Measurements from ENCODE around the gene NUP37.
"Not testable (repeated sequence)": the region's sequence is repeated elsewhere in the genome, so short reads cannot be mapped to it uniquely, and the experiment has no call there.

NUP37 gene

GRCh38 chr12:102089228-102089835, 30.6 kb downstream of the NUP37 start:
- DNase-seq, result not testable (repeated sequence)

DNA sequence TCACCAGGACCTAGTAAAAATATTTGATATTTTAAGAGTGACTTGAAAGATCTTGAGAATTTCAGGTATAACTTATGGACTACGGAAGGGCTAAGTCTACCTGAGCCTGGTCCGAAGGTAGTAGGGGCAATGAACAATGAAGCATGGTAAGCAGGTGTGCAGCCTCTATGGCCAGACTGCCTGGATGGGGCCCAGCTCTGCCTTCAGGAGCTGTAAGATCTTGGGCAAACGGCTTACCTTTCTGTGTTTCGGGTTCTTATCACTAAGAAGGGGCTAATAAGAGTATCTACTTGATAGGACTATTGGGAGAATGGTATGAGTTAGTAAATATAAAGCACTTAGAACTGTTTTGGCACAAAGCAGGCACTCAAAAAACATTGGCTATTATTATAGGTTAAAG, 39.1 kb downstream of the NUP37 start:
- DNase-seq, result no peak

DNA sequence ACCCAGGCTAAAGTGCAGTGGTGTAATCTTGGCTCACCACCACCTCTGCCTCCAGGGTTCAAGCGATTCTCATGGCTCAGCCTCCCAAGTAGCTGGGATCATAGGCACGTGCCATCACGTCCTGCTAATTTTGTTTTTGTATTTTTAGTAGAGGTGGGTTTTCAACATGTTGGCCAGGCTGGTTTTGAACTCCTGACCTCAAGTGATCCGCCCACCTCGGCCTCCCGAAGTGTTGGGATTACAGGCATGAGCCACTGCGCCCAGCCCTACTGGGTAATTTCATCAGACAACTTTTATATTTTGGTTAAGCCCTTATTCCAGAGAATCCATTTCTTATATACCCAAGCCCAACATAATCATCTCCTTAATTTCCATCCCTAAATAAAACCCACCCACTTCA, 47.8 kb downstream of the NUP37 start:
- not testable (repeated sequence) for DNase-seq

GRCh38 chr12:102069707-102070106, 50.2 kb downstream of the NUP37 start:
- no peak for DNase-seq

DNA sequence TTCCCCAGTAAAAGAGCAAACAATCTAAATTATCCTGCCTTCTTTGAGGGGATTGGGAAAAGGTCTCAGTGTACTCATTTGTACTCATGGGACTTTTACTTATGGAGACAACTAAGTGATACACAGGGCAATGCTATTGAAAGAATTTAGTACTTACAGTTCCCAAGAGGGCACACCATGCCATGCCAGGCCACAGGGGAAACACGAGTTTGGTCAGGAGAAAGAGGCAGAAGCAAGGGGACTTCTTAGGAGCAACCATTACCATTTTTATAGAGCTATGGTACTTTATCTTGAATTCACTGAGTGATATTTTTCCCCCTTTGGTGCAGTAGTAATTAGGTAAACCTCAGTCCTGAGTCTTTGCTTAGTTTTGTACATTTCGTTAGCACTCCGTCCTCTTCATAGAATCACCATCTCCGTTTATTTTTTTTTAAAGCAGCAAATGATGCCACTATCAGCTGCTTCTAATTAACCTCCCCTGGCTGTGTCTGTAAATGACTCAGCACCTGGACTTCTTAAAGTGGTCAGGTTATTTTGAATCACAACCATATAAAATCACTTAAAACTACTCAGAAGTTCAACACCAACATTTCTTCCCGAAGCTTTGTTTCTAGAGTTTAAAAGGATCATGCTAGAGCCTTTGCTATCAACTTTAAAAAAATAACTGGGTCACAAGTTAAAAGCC, 52.2 kb downstream of the NUP37 start:
- DNase-seq, result peak; percentile 9

GRCh38 chr12:102064476-102064875, 55.4 kb downstream of the NUP37 start:
- no peak for DNase-seq

- peak; percentile 20 for DNase-seq
These were observed 56.8 kb downstream of the NUP37 start for GRCh38 chr12:102063069-102063468.

DNA sequence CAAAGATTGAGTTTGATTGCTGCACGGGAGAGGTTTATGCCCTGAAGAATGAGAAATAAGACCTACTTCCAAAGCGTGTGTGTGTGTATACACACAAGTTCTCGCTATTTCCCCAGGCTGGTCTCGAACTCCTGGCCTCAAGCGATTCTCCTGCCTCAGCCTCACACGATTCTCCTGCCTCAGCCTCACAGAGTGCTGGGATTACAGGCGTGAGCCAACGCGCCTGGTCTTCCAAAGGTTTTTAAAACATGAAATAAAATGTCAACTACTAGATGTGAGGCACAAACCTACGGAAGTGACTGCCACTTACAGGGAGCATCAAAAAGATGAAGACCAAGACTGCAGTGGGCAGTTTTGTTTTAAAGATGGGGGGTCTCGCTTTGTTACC, 57.5 kb downstream of the NUP37 start:
- no peak for DNase-seq

GRCh38 chr12:102061560-102062418, 58.1 kb downstream of the NUP37 start, which contains the start of gene WASHC3:
TSS of gene WASHC3 (minus strand) at chr12:102061991. CDS start at chr12:102061962, 29 bp downstream.
- peak; percentile 98 for DNase-seq

DNA sequence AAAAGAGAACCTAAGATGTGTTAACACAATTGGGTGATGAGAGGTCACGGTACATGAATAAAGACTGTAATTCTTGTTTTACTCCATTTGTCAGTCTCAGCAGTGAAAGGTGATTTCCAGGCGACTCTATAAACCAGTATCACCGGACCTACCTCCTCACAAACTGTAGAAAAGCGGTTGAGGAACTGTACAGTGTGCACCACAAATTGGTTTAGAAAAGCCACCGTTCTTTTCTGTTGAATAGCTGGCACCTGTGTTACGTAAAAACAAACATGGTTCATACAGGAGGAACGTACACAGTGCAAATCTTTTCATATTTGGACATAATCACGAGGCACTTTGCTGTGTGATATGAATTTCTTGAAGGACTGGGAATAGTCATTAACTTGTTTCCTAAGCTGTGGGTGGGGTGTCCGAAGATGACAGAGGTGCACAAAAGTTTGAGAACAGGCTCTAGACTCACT, 58.8 kb downstream of the NUP37 start:
- DNase-seq, result peak; percentile 24

- no peak for DNase-seq
These were observed 60.6 kb downstream of the NUP37 start for GRCh38 chr12:102059343-102059742.

GRCh38 chr12:102054345-102054744, 65.6 kb downstream of the NUP37 start:
- DNase-seq, result no peak

DNA sequence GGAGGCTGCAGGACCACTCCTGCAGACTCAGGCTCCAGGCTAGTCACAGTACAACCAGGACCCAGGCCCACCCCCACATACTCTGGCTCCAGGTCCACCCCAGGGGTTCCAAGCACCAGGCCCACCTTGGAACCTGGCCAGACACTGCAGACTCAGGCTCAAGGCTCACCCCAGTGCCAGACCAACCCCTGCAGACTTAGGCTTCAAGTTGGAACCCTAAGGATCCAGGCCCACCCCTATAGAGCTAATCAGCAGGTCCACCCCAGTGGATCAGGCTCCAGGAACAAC, 66.9 kb downstream of the NUP37 start:
- DNase-seq, result no peak

GRCh38 chr12:102052192-102053061, 67.5 kb downstream of the NUP37 start:
- no peak for DNase-seq

DNA sequence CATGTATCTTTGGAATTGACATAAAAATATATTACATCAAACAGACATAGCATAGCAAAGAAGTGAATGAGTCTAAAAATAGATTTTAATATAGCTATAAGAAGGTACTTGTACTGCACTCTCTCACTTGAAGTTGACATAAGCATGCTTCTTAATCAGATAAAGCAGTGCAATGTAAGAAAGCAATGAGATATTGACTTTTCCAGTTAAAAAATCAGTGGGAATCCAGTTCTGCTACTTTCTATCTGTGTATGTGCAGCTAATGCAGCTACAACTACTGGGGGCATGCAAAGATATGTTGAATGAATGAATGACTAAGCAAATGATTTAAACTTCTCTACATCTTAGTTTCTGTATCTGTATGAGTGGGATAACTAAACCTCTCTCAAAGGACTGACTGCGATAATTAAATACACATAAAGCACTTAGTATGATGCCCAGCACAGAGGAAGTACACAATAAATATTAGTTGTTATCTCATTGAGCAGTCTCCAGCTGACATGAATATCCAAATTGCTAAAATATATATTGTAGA, 68.4 kb downstream of the NUP37 start:
- no peak for DNase-seq

DNA sequence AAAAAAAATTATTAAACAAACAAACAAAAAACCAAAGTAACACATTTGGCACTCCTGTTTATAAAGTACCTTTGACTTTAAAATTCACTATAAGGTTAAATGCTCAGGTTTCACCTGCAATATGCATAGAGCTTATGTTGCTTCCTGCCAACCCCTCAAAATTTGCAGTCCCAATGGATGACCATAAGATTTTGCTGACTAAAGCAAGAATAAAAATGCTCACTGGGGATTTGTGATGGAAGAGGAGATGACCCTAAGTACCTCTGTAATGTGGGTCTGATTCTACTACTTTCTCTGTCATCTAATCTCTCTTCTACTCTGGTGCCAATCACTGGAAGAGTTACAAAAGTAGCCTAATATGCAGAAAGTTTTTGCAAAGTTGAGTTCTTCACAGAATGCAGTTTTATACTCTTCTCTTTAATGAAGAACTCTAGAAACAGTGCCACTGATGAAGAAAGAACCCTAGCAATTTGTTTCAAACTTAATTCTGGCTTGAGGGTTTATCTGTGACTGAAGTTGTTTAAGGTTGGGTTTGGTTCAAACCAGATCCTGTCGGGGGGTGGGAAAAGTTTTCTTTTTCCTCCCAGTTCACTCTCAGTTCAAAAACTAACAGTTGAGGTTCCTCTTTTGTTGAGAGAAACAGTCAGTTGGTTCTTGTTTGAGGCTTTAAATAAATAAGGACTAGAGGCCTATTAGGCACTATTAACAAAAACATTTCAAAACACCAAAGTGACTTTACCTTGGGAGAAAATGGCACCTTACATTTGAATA, 69.1 kb downstream of the NUP37 start:
- DNase-seq, result no peak

- no peak for DNase-seq
These were observed 76.0 kb downstream of the NUP37 start for GRCh38 chr12:102043928-102044327.

DNA sequence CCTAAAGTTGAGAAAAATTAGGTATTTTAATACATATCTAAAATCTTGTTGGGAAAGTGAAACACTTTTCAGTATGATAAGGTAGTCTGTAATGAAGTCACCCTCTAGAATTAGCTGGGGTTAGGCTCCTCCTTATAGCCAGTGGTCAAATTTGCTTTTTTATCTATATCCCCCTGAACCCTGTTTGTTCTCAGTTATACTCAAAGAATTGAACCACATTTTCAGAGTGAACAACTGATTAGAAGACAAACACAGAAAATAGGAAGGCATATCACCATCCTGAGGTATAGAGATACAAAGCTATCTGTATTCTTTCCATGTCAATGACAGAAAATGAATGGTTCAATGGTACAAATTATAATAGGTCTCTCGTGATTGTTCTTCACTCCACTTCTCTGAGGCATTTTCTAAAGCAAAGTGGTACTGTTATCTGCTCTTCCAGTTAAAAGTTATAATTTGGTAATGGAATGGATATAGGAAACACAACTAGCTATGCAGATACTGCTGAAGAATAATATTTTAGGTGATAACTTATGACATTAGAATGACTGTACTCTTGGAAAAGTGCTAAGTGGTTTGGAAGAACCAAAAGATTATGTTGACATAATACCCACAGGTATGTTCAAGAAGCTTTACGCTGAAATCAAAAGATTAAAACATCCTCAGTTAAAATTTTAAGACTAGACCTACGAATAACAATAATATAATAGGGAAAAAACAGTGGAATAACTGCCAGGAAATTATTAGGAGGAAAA, 85.7 kb downstream of the NUP37 start:
- DNase-seq, result no peak

GRCh38 chr12:102031852-102032251, 88.1 kb downstream of the NUP37 start:
- DNase-seq, result no peak

DNA sequence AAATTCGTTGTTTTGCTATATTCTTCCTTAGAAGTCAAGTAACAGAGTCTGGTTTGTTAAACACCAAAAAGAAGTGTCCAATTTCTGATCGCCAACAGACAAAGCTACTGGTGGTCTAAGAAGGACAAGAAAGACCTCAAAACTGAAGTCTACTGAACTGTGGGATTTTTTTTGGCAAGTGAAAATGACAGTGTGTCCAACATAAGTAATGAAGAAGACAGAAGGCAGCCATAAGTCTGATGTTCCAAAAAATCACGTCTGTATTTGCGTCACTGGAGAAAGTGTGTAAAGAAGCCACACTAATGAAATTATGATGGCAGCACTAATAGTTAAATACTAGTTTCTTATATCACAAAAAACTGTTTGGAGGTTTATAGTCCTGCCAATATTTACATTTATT, 90.8 kb downstream of the NUP37 start:
- no peak for DNase-seq

- no peak for DNase-seq
These were observed 93.2 kb downstream of the NUP37 start for GRCh38 chr12:102026728-102027127.
